Heart left ventricle (tissue), 16 donors: ENCODE data around the gene GATA3. TPM values are rescaled to one million over a fixed set of nuclear protein-coding genes. Genes with fewer than 3 reads are reported as not detected.

ENCODE experiments used
- ATAC-seq, 4 donors: fragments of 200-7000 bp; cut with Tn5 transposase; one replicate each; pipeline ENCODE4 v1.9.1; 2020 to 2022; ENCODE audit warnings: moderate library complexity in 4 of 4, mild to moderate bottlenecking in 3 of 4, moderate number of reproducible peaks in 1 of 4
- DNase-seq, 5 donors: peaks; one replicate each; pipeline ENCODE4 v3.0.0-alpha.2; 2020
- H3K27ac ChIP-seq, 12 donors: fragments of 200-600 bp; sonication (generic) in 4 of 12; one replicate each; pipeline versions ENCODE4 v1.5.0 to v1.8.0; 2016 to 2022; ENCODE audit warnings: mild to moderate bottlenecking in 2 of 12
- H3K27me3 ChIP-seq, 9 donors: fragments of 200-600 bp; sonication (generic) in 2 of 9; one replicate each; pipeline versions ENCODE4 v1.5.1 to v1.8.0; 2016 to 2022; ENCODE audit warnings: mild to moderate bottlenecking in 3 of 9
- H3K36me3 ChIP-seq, 9 donors: fragments of 200-600 bp; sonication (generic) in 2 of 9; one replicate each; pipeline versions ENCODE4 v1.5.0 to v1.8.0; 2018 to 2022; ENCODE audit warnings: mild to moderate bottlenecking in 2 of 9
- H3K4me1 ChIP-seq, 12 donors: fragments of 200-600 bp; sonication (generic) in 4 of 12; one replicate each; pipeline versions ENCODE4 v1.5.0 to v1.8.0; 2016 to 2022; ENCODE audit warnings: mild to moderate bottlenecking in 3 of 12
- H3K4me3 ChIP-seq, 12 donors: fragments of 200-600 bp; sonication (generic) in 4 of 12; one replicate each; pipeline versions ENCODE4 v1.5.0 to v1.8.0; 2017 to 2022; ENCODE audit warnings: mild to moderate bottlenecking in 9 of 12, moderate library complexity in 4 of 12
- H3K9me3 ChIP-seq, 12 donors: fragments of 200-600 bp; sonication (generic) in 4 of 12; one replicate each; pipeline versions ENCODE4 v1.5.0 to v1.8.0; 2016 to 2022; ENCODE audit warnings: mild to moderate bottlenecking in 1 of 12
- CTCF ChIP-seq, 12 donors: fragments of 200-600 bp; sonication (generic) in 4 of 12; IDR thresholded peaks; one replicate each; pipeline versions ENCODE4 v1.5.0 to v1.8.0; 2018 to 2022; ENCODE audit warnings: antibody characterized with exemption in 12 of 12, mild to moderate bottlenecking in 5 of 12
- POLR2A ChIP-seq, 2 donors: fragments of 450-650 bp; IDR thresholded peaks; one replicate each; pipeline ENCODE4 v1.6.1; 2017; ENCODE audit warnings: antibody characterized with exemption in 2 of 2, mild to moderate bottlenecking in 2 of 2, moderate library complexity in 2 of 2
- WGBS, 4 donors: extraction: QIAGEN DNeasy Blood & Tissue Kit in 2 of 4; methylation state at CpG; one replicate each; pipeline versions ENCODE4 v1.1.5 to v1.1.7; 2013 to 2018; 5-methylcytosine and 5-hydroxymethylcytosine counted together
- intact Hi-C, 10 donors: fragments of 100-400 bp; cut with DNase I; formaldehyde crosslinking; loops; one replicate each; pipeline versions ENCODE4 v1.11.1 to v1.14.2; 2022
- polyA plus RNA-seq, 2 donors: library from polyadenylated mRNA; stranded (reverse); fragments of 200-250 nt; gene quantifications; one replicate each; pipeline ENCODE4 v1.2.3, GENCODE V29; 2013
- total RNA-seq, 9 donors: library from RNA; depleted of rRNA in 2 of 9; stranded (reverse); fragments of >200 nt in 2 of 9; fragmentation: NEBNext Ultra II Directional in 3 of 9; extraction: Animal tissue kit (Norgen Biotek cat#: 25700) in 3 of 9; gene quantifications; one replicate each; pipeline versions ENCODE4 v1.1.0 to v1.2.4, GENCODE V29; 2016 to 2023
- donor health status: ischemic (EF 13 %, LVEDD 7.1; RV severe dilation, severe dysfunction).
- donor health status: healthy with polysubstance abuse.
- donor health status: DM: no; HTN: yes; CAD: no.
- donor health status: DM: no; HTN: no; CAD: no.
- donor health status: ischemic (EF 25% LVEDD 6.9; RV normal size, moderate dysfunction).
- donor health status: ischemic (EF 25% LVEDD 5.7; RV mildly dilated, moderate dysfunction).
- donor health status: healthy.
- donor health status: DM: yes; HTN: yes; CAD: no.
- donor health status: ischemic (EF 35%, LVEDD 5.7; RV mildly dilated, moderate dysfunction).
- donor health status: nonischemic (EF 11% LVEDD 7.7; RV severe dilation, severe dysfunction).
- donor health status: DM: yes; HTN: yes; CAD: no.
- donor health status: PGD.
- donor health status: ischemic (EF 29% LVEDD 5.4; RV normal size, mild dysfunction).
- donor health status: nonischemic (EF 23%, LVEDD 6.1; RV moderate dilation, normal function).

GATA3 gene
- total and polyA plus RNA-seq, 11 donors: 0.71 to 3.4 (median 1.4) TPM

- H3K9me3 ChIP-seq: no peaks in the 10 kb centered on the region
Observed at GRCh38 chr10:8088504-8088903, 34.0 kb downstream of the GATA3 start.

GRCh38 chr10:8092428-8092827, 37.9 kb downstream of the GATA3 start:
- no peak overlapping the region for H3K4me3 ChIP-seq
- intact Hi-C loops: no loop called here
- no peak overlapping the region for H3K27ac ChIP-seq
- WGBS, 4 donors: 58 to 75% (median 65%) methylated on average over 2 of the region's 2 CpGs
- DNase-seq (no peak), ATAC-seq (no peak)
- H3K27me3 ChIP-seq: no peaks in the 10 kb centered on the region
- H3K9me3 ChIP-seq: no peaks in the 10 kb centered on the region
- H3K4me1 ChIP-seq: no peaks in the 10 kb centered on the region
- TF ChIP-seq POLR2A (IDR thresholded peaks at IDR 0.05) (no peak), CTCF (IDR thresholded peaks at IDR 0.05) (no peak)
- no peaks in the 10 kb centered on the region for H3K36me3 ChIP-seq

More at GRCh38 chr10:8088504-8088903, 34.0 kb downstream of the GATA3 start:
- WGBS, 4 donors: 57 to 65% (median 59%) methylated on average over 6 of the region's 6 CpGs
- Histone ChIP-seq H3K4me3 (no peak overlapping the region), H3K4me1 (no peaks in the 10 kb centered on the region), H3K27ac (no peak overlapping the region), H3K27me3 (peaks cover 0 to 5% (median 0%) of the 10 kb centered on the region in 9 donors), H3K36me3 (no peaks in the 10 kb centered on the region)
- no peak for TF ChIP-seq POLR2A (IDR thresholded peaks at IDR 0.05)
- TF ChIP-seq CTCF (IDR thresholded peaks at IDR 0.05): no peak
- no peak for ATAC-seq
- intact Hi-C loops: no loop called here
- DNase-seq: no peak

- no peak for TF ChIP-seq CTCF (IDR thresholded peaks at IDR 0.05)
- no peak for TF ChIP-seq POLR2A (IDR thresholded peaks at IDR 0.05)
- Histone ChIP-seq H3K27me3 (no peaks in the 10 kb centered on the region), H3K9me3 (no peaks in the 10 kb centered on the region), H3K36me3 (no peaks in the 10 kb centered on the region), H3K27ac (no peak overlapping the region), H3K4me3 (no peak overlapping the region), H3K4me1 (no peaks in the 10 kb centered on the region)
- no peak for ATAC-seq
- intact Hi-C loops: no loop called here
- no peak for DNase-seq
- 47 to 49% (median 48%) methylated on average over 14 of the region's 14 CpGs for WGBS, 4 donors
Observed at GRCh38 chr10:8095959-8096358, 41.5 kb downstream of the GATA3 start.

GRCh38 chr10:8096931-8097330, 42.4 kb downstream of the GATA3 start:
- H3K9me3 ChIP-seq: no peaks in the 10 kb centered on the region
- intact Hi-C loops: no loop called here
- DNase-seq: no peak
- H3K27ac ChIP-seq: no peak overlapping the region
- ATAC-seq: no peak
- 90 to 93% (median 92%) methylated on average over 5 of the region's 5 CpGs for WGBS, 4 donors
- no peaks in the 10 kb centered on the region for H3K4me1 ChIP-seq
- no peaks in the 10 kb centered on the region for H3K36me3 ChIP-seq
- no peak overlapping the region for H3K4me3 ChIP-seq
- H3K27me3 ChIP-seq: no peaks in the 10 kb centered on the region
- no peak for TF ChIP-seq POLR2A (IDR thresholded peaks at IDR 0.05)
- no peak for TF ChIP-seq CTCF (IDR thresholded peaks at IDR 0.05)
